Dendritic cell treated with granulocyte-macrophage colony-stimulating factor and Interleukin-4, amounts not matched to agents 40 ng/mL and 50 ng/mL, for 4 days (primary cell): ENCODE measurements around the gene PLCG1.

Experiments used
- H3K27ac Mint-ChIP-seq: one replicate; pipeline ENCODE4 v1.8.0; 2022; ENCODE audit warnings: mild to moderate bottlenecking, mixed read lengths
- H3K27me3 Mint-ChIP-seq: one replicate; pipeline ENCODE4 v1.8.0; 2022; ENCODE audit warnings: mild to moderate bottlenecking, mixed read lengths
- H3K36me3 Mint-ChIP-seq: one replicate; pipeline ENCODE4 v1.8.0; 2022; ENCODE audit warnings: low read depth, mixed read lengths
- H3K4me1 Mint-ChIP-seq: one replicate; pipeline ENCODE4 v1.8.0; 2022; ENCODE audit warnings: low read depth, mixed read lengths
- H3K4me3 Mint-ChIP-seq: one replicate; pipeline ENCODE4 v1.8.0; 2022; ENCODE audit warnings: mild to moderate bottlenecking, moderate library complexity, mixed read lengths
- H3K9me3 Mint-ChIP-seq: one replicate; pipeline ENCODE4 v1.8.0; 2022; ENCODE audit warnings: mixed read lengths
- intact Hi-C: fragments of 100-400 bp; cut with micrococcal nuclease; formaldehyde crosslinking; loops from one replicate; pipeline ENCODE4 v1.15.0; 2022

PLCG1 gene

DNA sequence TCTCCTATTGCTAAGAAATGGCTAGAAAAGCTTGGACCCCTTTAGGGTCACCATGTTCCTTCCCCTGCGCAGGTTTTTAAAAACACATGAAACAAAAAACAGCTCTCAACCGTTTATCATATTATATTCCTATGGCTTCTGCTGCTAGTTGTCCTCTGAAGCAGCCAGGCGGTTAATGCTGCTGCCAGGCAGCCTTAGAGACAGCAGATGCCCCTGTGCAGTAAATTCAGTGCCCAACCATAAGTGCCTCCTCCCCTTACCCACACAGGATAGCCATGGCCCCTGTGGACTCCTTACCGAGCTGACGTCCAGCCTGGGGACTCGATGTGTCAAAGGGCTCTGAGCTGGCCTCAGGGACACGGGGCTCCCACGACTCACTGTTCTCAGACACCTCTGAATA, 64.4 kb downstream of the PLCG1 start:
- intact Hi-C loops, result no loop called here
- peaks cover 25% of the 10 kb centered on the region for H3K9me3 Mint-ChIP-seq

DNA sequence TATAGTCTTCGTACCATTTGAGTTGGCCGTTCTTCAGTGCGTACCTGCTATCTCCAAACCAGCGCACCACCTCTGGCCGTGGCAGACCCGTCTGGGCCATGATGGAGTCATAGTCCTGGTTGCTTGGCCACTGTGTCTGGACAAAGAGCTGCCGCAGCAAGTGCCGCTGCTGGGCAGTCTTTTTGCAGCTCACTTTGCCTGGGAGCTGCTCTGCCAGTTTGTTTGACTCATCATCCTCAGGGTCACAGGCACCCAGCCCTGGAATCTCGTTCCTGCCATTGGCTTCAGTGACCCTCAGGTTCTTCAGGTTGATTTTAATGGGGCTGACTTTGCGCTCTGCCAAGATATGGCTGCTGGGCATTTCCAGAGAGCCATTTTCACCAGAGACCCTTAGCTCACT, 65.1 kb downstream of the PLCG1 start:
- Mint-ChIP-seq H3K9me3 (peaks cover 25% of the 10 kb centered on the region), H3K4me1 (peaks cover 7% of the 10 kb centered on the region), H3K27me3 (no peaks in the 10 kb centered on the region), H3K27ac (no peak overlapping the region), H3K36me3 (peaks cover 38% of the 10 kb centered on the region), H3K4me3 (no peak overlapping the region)
- intact Hi-C loops, result no loop called here

More for the DNA sequence above, 64.4 kb downstream of the PLCG1 start:
- H3K36me3 Mint-ChIP-seq, result peaks cover 38% of the 10 kb centered on the region
- H3K4me3 Mint-ChIP-seq, result no peak overlapping the region
- no peaks in the 10 kb centered on the region for H3K27me3 Mint-ChIP-seq
- peaks cover 7% of the 10 kb centered on the region for H3K4me1 Mint-ChIP-seq
- no peak overlapping the region for H3K27ac Mint-ChIP-seq

DNA sequence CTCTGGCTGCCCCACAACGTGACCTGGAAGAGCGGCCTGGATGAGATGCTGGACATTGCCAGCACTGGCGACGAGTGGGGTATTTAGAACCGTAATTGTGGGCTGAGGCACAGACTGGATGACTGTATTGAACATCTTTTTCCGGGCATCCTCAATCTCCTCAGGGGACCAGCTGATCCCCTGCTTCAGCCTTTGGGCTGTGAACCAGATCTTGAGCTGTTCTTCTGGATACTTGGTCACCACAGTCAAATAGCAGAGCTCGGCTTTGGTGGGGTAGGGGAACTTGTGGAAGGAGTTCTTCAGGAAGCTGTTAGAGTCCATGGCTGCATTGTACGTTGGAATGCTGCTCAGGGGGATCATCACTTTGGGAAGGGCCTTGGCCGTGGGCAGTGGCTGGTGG, 66.3 kb downstream of the PLCG1 start:
- H3K4me1 Mint-ChIP-seq, result peaks cover 7% of the 10 kb centered on the region
- H3K27ac Mint-ChIP-seq, result no peak overlapping the region
- peaks cover 18% of the 10 kb centered on the region for H3K9me3 Mint-ChIP-seq
- intact Hi-C loops, result no loop called here
- H3K4me3 Mint-ChIP-seq, result no peak overlapping the region
- peaks cover 34% of the 10 kb centered on the region for H3K36me3 Mint-ChIP-seq
- H3K27me3 Mint-ChIP-seq, result no peaks in the 10 kb centered on the region

- intact Hi-C loops, result no loop called here
- Mint-ChIP-seq H3K4me3 (no peak overlapping the region), H3K27ac (no peak overlapping the region), H3K36me3 (peaks cover 27% of the 10 kb centered on the region), H3K4me1 (peaks cover 7% of the 10 kb centered on the region), H3K9me3 (peaks cover 10% of the 10 kb centered on the region), H3K27me3 (no peaks in the 10 kb centered on the region)
Measured at GRCh38 chr20:41204304-41205265, 67.2 kb downstream of the PLCG1 start.

- Mint-ChIP-seq H3K36me3 (peaks cover 27% of the 10 kb centered on the region), H3K27ac (no peak overlapping the region)
Measured at GRCh38 chr20:41205313-41205712, 68.0 kb downstream of the PLCG1 start.

GRCh38 chr20:41213150-41213820, 75.9 kb downstream of the PLCG1 start:
- intact Hi-C loops, result no loop called here
- Mint-ChIP-seq H3K27me3 (no peaks in the 10 kb centered on the region), H3K4me3 (no peak overlapping the region), H3K36me3 (no peaks in the 10 kb centered on the region), H3K27ac (no peak overlapping the region), H3K4me1 (no peaks in the 10 kb centered on the region), H3K9me3 (no peaks in the 10 kb centered on the region)

More at GRCh38 chr20:41205313-41205712, 68.0 kb downstream of the PLCG1 start:
- H3K27me3 Mint-ChIP-seq, result no peaks in the 10 kb centered on the region
- H3K9me3 Mint-ChIP-seq, result peaks cover 10% of the 10 kb centered on the region
- intact Hi-C loops, result no loop called here
- no peak overlapping the region for H3K4me3 Mint-ChIP-seq
- H3K4me1 Mint-ChIP-seq, result peaks cover 7% of the 10 kb centered on the region

DNA sequence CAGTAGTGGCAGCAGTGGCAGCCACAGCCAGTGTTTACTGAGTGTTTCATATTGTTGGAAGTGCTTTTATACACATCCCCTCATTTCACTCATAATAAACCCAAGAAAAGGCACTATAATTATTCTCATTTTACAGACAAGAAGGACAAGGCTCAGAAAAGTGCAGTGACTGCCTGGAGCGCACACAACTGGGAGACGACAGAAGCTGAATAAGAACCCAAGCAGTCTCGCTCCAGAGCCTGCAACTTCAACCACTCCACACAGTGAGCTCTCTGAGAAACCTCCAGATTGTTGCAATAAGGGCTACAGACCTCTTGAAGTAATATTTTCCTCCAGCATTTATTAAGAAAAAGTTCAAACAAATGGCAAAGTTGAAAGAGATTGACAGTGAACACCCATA, 76.9 kb downstream of the PLCG1 start:
- intact Hi-C loops, result no loop called here
- H3K9me3 Mint-ChIP-seq, result no peaks in the 10 kb centered on the region
- H3K4me3 Mint-ChIP-seq, result no peak overlapping the region
- no peak overlapping the region for H3K27ac Mint-ChIP-seq
- H3K27me3 Mint-ChIP-seq, result no peaks in the 10 kb centered on the region
- no peaks in the 10 kb centered on the region for H3K36me3 Mint-ChIP-seq
- no peaks in the 10 kb centered on the region for H3K4me1 Mint-ChIP-seq

GRCh38 chr20:41214666-41215065, 77.3 kb downstream of the PLCG1 start:
- no peak overlapping the region for H3K4me3 Mint-ChIP-seq
- intact Hi-C loops, result no loop called here

DNA sequence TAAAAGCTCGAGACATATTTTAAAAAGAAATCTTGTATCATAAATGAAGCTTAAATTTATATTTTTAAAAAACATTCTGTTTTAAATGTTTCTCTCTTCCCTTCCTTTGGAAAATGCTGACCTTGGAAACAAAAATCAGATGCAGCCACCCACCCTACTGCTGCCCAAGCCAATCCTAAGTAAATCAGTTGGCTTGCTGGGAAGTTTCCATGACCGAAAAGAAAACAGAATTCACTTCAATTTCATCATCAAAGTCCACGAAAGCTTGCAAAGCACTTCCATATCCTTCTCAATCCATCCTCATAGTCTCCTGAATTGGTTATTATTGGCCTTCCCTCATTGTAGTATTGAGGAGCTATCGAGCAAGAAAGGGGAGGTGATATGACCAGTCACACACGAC, 80.1 kb downstream of the PLCG1 start:
- Mint-ChIP-seq H3K4me1 (no peaks in the 10 kb centered on the region), H3K36me3 (no peaks in the 10 kb centered on the region), H3K27me3 (no peaks in the 10 kb centered on the region), H3K4me3 (no peak overlapping the region), H3K27ac (no peak overlapping the region), H3K9me3 (no peaks in the 10 kb centered on the region)
- intact Hi-C loops, result no loop called here

More at GRCh38 chr20:41214666-41215065, 77.3 kb downstream of the PLCG1 start:
- Mint-ChIP-seq H3K4me1 (no peaks in the 10 kb centered on the region), H3K36me3 (no peaks in the 10 kb centered on the region), H3K27ac (no peak overlapping the region), H3K9me3 (no peaks in the 10 kb centered on the region), H3K27me3 (no peaks in the 10 kb centered on the region)

GRCh38 chr20:41218466-41218865, 81.1 kb downstream of the PLCG1 start:
- H3K27me3 Mint-ChIP-seq, result no peaks in the 10 kb centered on the region
- H3K9me3 Mint-ChIP-seq, result no peaks in the 10 kb centered on the region
- intact Hi-C loops, result no loop called here
- H3K4me1 Mint-ChIP-seq, result no peaks in the 10 kb centered on the region
- H3K36me3 Mint-ChIP-seq, result no peaks in the 10 kb centered on the region
- no peak overlapping the region for H3K27ac Mint-ChIP-seq
- no peak overlapping the region for H3K4me3 Mint-ChIP-seq

GRCh38 chr20:41219824-41220223, 82.5 kb downstream of the PLCG1 start:
- no peaks in the 10 kb centered on the region for H3K36me3 Mint-ChIP-seq
- no peaks in the 10 kb centered on the region for H3K9me3 Mint-ChIP-seq
- no peak overlapping the region for H3K4me3 Mint-ChIP-seq
- H3K4me1 Mint-ChIP-seq, result no peaks in the 10 kb centered on the region
- no peaks in the 10 kb centered on the region for H3K27me3 Mint-ChIP-seq
- H3K27ac Mint-ChIP-seq, result no peak overlapping the region
- intact Hi-C loops, result no loop called here

GRCh38 chr20:41221614-41222218, 84.4 kb downstream of the PLCG1 start:
- H3K9me3 Mint-ChIP-seq, result no peaks in the 10 kb centered on the region
- no peaks in the 10 kb centered on the region for H3K36me3 Mint-ChIP-seq
- no peak overlapping the region for H3K4me3 Mint-ChIP-seq
- intact Hi-C loops, result no loop called here
- no peaks in the 10 kb centered on the region for H3K4me1 Mint-ChIP-seq
- H3K27me3 Mint-ChIP-seq, result no peaks in the 10 kb centered on the region
- H3K27ac Mint-ChIP-seq, result no peak overlapping the region

GRCh38 chr20:41222296-41222695, 85.0 kb downstream of the PLCG1 start:
- intact Hi-C loops, result no loop called here
- H3K4me1 Mint-ChIP-seq, result no peaks in the 10 kb centered on the region
- H3K27ac Mint-ChIP-seq, result no peak overlapping the region
- H3K27me3 Mint-ChIP-seq, result no peaks in the 10 kb centered on the region
- no peak overlapping the region for H3K4me3 Mint-ChIP-seq
- H3K9me3 Mint-ChIP-seq, result no peaks in the 10 kb centered on the region
- no peaks in the 10 kb centered on the region for H3K36me3 Mint-ChIP-seq

DNA sequence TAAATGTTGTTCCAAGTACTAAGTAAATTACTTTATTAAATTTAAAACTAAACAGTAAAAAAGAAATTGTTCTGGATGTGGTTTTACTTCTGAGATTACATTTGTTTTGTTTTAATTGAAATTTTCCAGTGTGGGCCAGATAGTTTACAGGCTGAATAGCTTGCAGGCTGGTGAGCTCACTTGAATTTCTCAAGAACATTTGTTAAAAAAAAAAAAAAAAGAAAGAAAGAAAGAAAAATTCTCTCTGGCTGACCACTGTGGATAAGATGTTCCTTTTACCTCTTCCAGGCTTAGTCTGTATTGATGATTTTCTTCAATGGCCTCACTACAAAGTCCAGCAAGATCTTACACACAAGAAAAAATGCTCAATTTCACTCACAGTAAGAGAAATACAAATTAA, 85.4 kb downstream of the PLCG1 start:
- no peaks in the 10 kb centered on the region for H3K9me3 Mint-ChIP-seq
- no peaks in the 10 kb centered on the region for H3K36me3 Mint-ChIP-seq
- H3K27me3 Mint-ChIP-seq, result no peaks in the 10 kb centered on the region
- no peak overlapping the region for H3K4me3 Mint-ChIP-seq
- intact Hi-C loops, result no loop called here
- H3K4me1 Mint-ChIP-seq, result peaks cover under 1% of the 10 kb centered on the region
- no peak overlapping the region for H3K27ac Mint-ChIP-seq
